GM18498 (cell line): ENCODE results near the gene C5orf46.
"Not testable (repeated sequence)": the region's sequence is repeated elsewhere in the genome, so short reads cannot be mapped to it uniquely, and the experiment has no call there.

Source experiments
- ATAC-seq: cut with Tn5 transposase; IDR thresholded peaks from one replicate; pipeline ENCODE4 v1.9.1; 2021; ENCODE audit warnings: mild to moderate bottlenecking, moderate library complexity; ENCODE audit not compliant: unreplicated experiment

C5orf46 gene

GRCh38 chr5:147906326-147907095 lies at the start of gene C5orf46:
TSS of gene C5orf46 (minus strand) at chr5:147906538. CDS start at chr5:147906501, 37 bp downstream.
- no peak for ATAC-seq

GRCh38 chr5:147954971-147955370 lies 48.6 kb upstream of the C5orf46 start:
- no peak for ATAC-seq

GRCh38 chr5:147949711-147950573 lies 43.6 kb upstream of the C5orf46 start:
- ATAC-seq = peak; percentile 64

GRCh38 chr5:147946658-147947274 lies 40.4 kb upstream of the C5orf46 start:
- not testable (repeated sequence) for ATAC-seq

- ATAC-seq = no peak
Measured at GRCh38 chr5:147939431-147940114, 33.2 kb upstream of the C5orf46 start.

- no peak for ATAC-seq
Measured at GRCh38 chr5:147935032-147935431, 28.7 kb upstream of the C5orf46 start.

GRCh38 chr5:147930769-147931168 lies 24.4 kb upstream of the C5orf46 start:
- peak; percentile 71 for ATAC-seq

- ATAC-seq = no peak
Measured at GRCh38 chr5:147927901-147928300, 21.6 kb upstream of the C5orf46 start.

- ATAC-seq = no peak
Measured at GRCh38 chr5:147925020-147925419, 18.7 kb upstream of the C5orf46 start.

GRCh38 chr5:147921136-147921535 lies 14.8 kb upstream of the C5orf46 start:
- ATAC-seq = no peak

- no peak for ATAC-seq
Measured at GRCh38 chr5:147920420-147921030, 14.2 kb upstream of the C5orf46 start.

- ATAC-seq = no peak
Measured at GRCh38 chr5:147918899-147919298, 12.6 kb upstream of the C5orf46 start.

- no peak for ATAC-seq
Measured at GRCh38 chr5:147918101-147918685, 11.9 kb upstream of the C5orf46 start.

GRCh38 chr5:147913786-147914185 lies 7.4 kb upstream of the C5orf46 start:
- ATAC-seq = no peak

GRCh38 chr5:147912011-147912410 lies 5.7 kb upstream of the C5orf46 start:
- ATAC-seq = no peak

GRCh38 chr5:147911427-147911826 lies 5.1 kb upstream of the C5orf46 start:
- no peak for ATAC-seq

- no peak for ATAC-seq
Measured at GRCh38 chr5:147904110-147904509, 2.2 kb downstream of the C5orf46 start.

GRCh38 chr5:147902609-147903115 lies 3.7 kb downstream of the C5orf46 start:
- ATAC-seq = no peak

- ATAC-seq = no peak
Measured at GRCh38 chr5:147901599-147902039, 4.7 kb downstream of the C5orf46 start.

GRCh38 chr5:147898875-147899401 lies 7.4 kb downstream of the C5orf46 start:
- ATAC-seq = no peak
